Endothelial cell of umbilical vein (primary cell): ENCODE data around the gene VIPAS39. TPM values are rescaled to one million over a fixed set of nuclear protein-coding genes. Genes with fewer than 3 reads are reported as not detected.

Experiments
- BruUV-seq: library from RNA; stranded (reverse); fragments of 400-500 nt; replicated peaks from 2 replicates; lab custom pipeline; 2021; lab: Mats Ljungman, UMichigan
- CTCF ChIA-PET: fragments of 300-600, 350-600 bp; sonication (Branson Sonifier 250); formaldehyde crosslinking; loops from one replicate; lab custom pipeline; 2021; ENCODE audit warnings: antibody characterized with exemption, inconsistent platforms; lab: Charles Lee
- POLR2A ChIA-PET: fragments of 300-600, 350-600 bp; sonication (Branson Sonifier 250); formaldehyde crosslinking; loops from one replicate; lab custom pipeline; 2021; ENCODE audit warnings: antibody characterized with exemption, inconsistent platforms; lab: Charles Lee
- DNase-seq: peaks from one replicate; pipeline ENCODE4 v3.0.0-alpha.2; 2011; ENCODE audit warnings: low read depth, low spot score
- FAIRE-seq: peaks from 2 replicates; lab custom pipeline; 2011; peaks lifted over from hg19 to GRCh38; lab: Jason Lieb, UNC
- H2AFZ ChIP-seq: 2 replicates; pipeline ENCODE4 v1.6.0; 2012; ENCODE audit warnings: low read depth, low read length, control low read depth, inconsistent platforms
- H3K27ac ChIP-seq: 2 replicates; pipeline ENCODE4 v1.5.1; 2011; ENCODE audit warnings: low read depth, mild to moderate bottlenecking, control low read depth, low read length, moderate library complexity; ENCODE audit not compliant: insufficient read depth
- H3K27me3 ChIP-seq, 2 experiments: 2 replicates each; pipeline versions ENCODE4 v1.6.0 to v1.6.1; 2011; ENCODE audit warnings: low read length in 2 of 2, mixed read lengths in 1 of 2; ENCODE audit not compliant: control insufficient read depth in 2 of 2, insufficient read depth in 2 of 2
- H3K36me3 ChIP-seq, 2 experiments: 2 replicates in 1 of 2; 3 replicates in 1 of 2; pipeline ENCODE4 v1.5.1; 2011; ENCODE audit warnings: low read length in 2 of 2, mild to moderate bottlenecking in 1 of 2, moderate library complexity in 1 of 2; ENCODE audit not compliant: control insufficient read depth in 2 of 2, insufficient read depth in 2 of 2; ENCODE audit errors: extremely low read depth in 1 of 2
- H3K4me1 ChIP-seq: 3 replicates; pipeline ENCODE4 v1.5.1; 2011; ENCODE audit warnings: mild to moderate bottlenecking, low read length; ENCODE audit not compliant: control insufficient read depth, insufficient read depth; ENCODE audit errors: extremely low read depth
- H3K4me2 ChIP-seq: 2 replicates; pipeline ENCODE4 v1.6.1; 2011; ENCODE audit warnings: low read length, control low read depth, mixed read lengths; ENCODE audit not compliant: insufficient read depth
- H3K4me3 ChIP-seq, 3 experiments: fragments of 200-600 bp in 1 of 3; sonication (generic), shearing (Covaris generic) in 1 of 3; replicated peaks in 1 of 3; 2 replicates each; pipeline ENCODE4 v1.5.1; 2011 to 2016; ENCODE audit warnings: control low read depth in 3 of 3, low read length in 3 of 3, mild to moderate bottlenecking in 2 of 3, inconsistent platforms in 1 of 3, low read depth in 1 of 3, moderate library complexity in 1 of 3; ENCODE audit not compliant: insufficient read depth in 1 of 3
- H3K79me2 ChIP-seq: 2 replicates; pipeline ENCODE4 v1.6.0; 2012; ENCODE audit warnings: low read length, inconsistent platforms; ENCODE audit not compliant: control insufficient read depth, insufficient read depth
- H3K9ac ChIP-seq: replicated peaks from 2 replicates; pipeline ENCODE3; 2011; ENCODE audit warnings: low read length, control low read depth; ENCODE audit not compliant: insufficient read depth; ENCODE audit errors: extremely low read depth
- H3K9me1 ChIP-seq: replicated peaks from 3 replicates; pipeline ENCODE4 v1.6.0; 2011; ENCODE audit warnings: mild to moderate bottlenecking, low read length; ENCODE audit not compliant: control insufficient read depth, insufficient read depth; ENCODE audit errors: extremely low read depth
- H3K9me3 ChIP-seq: replicated peaks from 2 replicates; pipeline ENCODE4 v1.5.1; 2012; ENCODE audit warnings: low read length, inconsistent platforms; ENCODE audit not compliant: control insufficient read depth, insufficient read depth
- H4K20me1 ChIP-seq: replicated peaks from 2 replicates; pipeline ENCODE3; 2011; ENCODE audit warnings: mild to moderate bottlenecking, low read length; ENCODE audit not compliant: control insufficient read depth, insufficient read depth; ENCODE audit errors: extremely low read depth
- EZH2 ChIP-seq: IDR thresholded peaks from 2 replicates; pipeline ENCODE4 v1.6.1; 2012; ENCODE audit warnings: borderline replicate concordance, low read depth, mild to moderate bottlenecking, moderate library complexity, low read length, inconsistent platforms; ENCODE audit not compliant: severe bottlenecking
- FOS ChIP-seq: IDR thresholded peaks from 2 replicates; pipeline ENCODE4 v1.6.1; 2011; ENCODE audit warnings: mild to moderate bottlenecking, low read length, moderate library complexity, borderline replicate concordance; ENCODE audit not compliant: insufficient read depth
- GATA2 ChIP-seq: IDR thresholded peaks from 2 replicates; pipeline ENCODE4 v1.7.0; 2011; ENCODE audit warnings: low read depth, mild to moderate bottlenecking, moderate library complexity, mixed read lengths, low read length; ENCODE audit not compliant: insufficient read length, insufficient read depth
- JUN ChIP-seq: IDR thresholded peaks from 2 replicates; pipeline ENCODE4 v1.6.1; 2011; ENCODE audit warnings: borderline replicate concordance, low read depth; ENCODE audit not compliant: insufficient read length, insufficient read depth
- MYC ChIP-seq: IDR thresholded peaks from one replicate; pipeline ENCODE4 v1.6.1; 2011; ENCODE audit warnings: mild to moderate bottlenecking, low read depth, low read length
- POLR2A ChIP-seq: IDR thresholded peaks from 2 replicates; pipeline ENCODE4 v1.6.1; 2012; ENCODE audit warnings: low read depth, mild to moderate bottlenecking, control low read depth, low read length
- POLR2AphosphoS5 ChIP-seq: IDR thresholded peaks from 2 replicates; pipeline ENCODE4 v1.6.1; 2012; ENCODE audit warnings: low read depth, mild to moderate bottlenecking, control low read depth, low read length, moderate library complexity; ENCODE audit not compliant: insufficient read depth
- dilution Hi-C: fragments of 300-500 bp; cut with MboI; formaldehyde crosslinking; loops from one replicate; pipeline ENCODE4 v1.15.0; 2019; ENCODE audit warnings: low sequenced_read_pairs; ENCODE audit not compliant: extremely low pct_ligation_motif_present
- intact Hi-C: fragments of 100-400 bp; cut with micrococcal nuclease; formaldehyde crosslinking; loops from one replicate; pipeline ENCODE4 v1.10.0; 2022
- polyA plus RNA-seq, 4 experiments: library from polyadenylated mRNA; depleted of rRNA in 3 of 4; stranded (reverse) in 3 of 4; unstranded in 1 of 4; fragments of >200 nt; gene quantifications; 2 replicates each; pipeline versions ENCODE4 v1.2.1 to v1.2.3, GENCODE V29; 2011 to 2012; ENCODE audit warnings: missing spikeins in 1 of 4
- total RNA-seq: library from RNA; stranded (reverse); gene quantifications from 2 replicates; pipeline ENCODE4 v1.2.3, GENCODE V29; 2021
- TF ChIP-seq, protein P1 (sequence below): IDR thresholded peaks from 2 replicates; pipeline ENCODE4 v1.6.1; 2011; ENCODE audit not compliant: insufficient read depth, insufficient read length
- TF ChIP-seq, protein P2 (sequence below), 2 donors: IDR thresholded peaks; 1 replicate in 1 of 2; 2 replicates in 1 of 2; pipeline ENCODE4 v1.5.1; 2011; ENCODE audit warnings: low read length in 2 of 2, mild to moderate bottlenecking in 2 of 2, moderate library complexity in 2 of 2, control low read depth in 1 of 2, inconsistent platforms in 1 of 2, low read depth in 1 of 2; ENCODE audit not compliant: insufficient read depth in 1 of 2; ENCODE audit errors: extremely low read depth in 1 of 2

VIPAS39 gene
- total and polyA plus RNA-seq, 2 donors (not counting 3 experiments of a cell fraction or from before 2014, with no cell fraction given) = 24.2 to 28.2 TPM

DNA sequence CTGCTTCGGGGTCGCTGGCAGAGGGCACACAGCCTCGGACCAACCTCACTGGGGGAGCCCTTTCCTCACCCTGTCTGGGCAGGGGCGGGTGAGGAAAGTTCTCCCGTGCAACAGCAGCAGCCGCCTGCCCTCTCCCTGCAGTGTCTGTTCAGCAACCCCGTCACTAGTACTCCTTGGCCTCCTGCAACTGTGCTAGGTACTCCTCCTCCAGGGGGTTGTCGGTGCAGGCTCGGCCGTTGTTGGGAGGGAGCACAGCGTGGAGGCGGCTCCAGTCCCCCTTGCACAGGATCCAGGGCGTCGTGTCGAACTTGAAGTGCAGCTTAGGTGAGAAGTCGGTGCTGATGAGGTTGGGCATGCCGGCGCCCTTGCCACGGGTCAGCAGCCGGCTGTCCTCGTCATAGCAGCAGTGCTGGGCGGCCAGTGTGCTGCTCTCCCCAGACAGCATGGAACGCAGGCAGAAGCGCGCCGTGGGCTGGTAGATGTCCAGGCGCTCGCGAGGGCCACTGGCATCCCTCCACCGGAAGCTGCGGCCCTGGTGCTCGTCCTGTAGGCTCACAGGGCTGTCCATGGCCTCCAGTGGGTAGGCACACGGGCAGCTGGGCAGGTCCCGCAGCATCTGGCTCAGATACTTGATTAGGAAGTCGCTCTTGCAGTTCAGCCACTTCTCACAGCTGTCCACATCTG lies 18.2 kb upstream of the VIPAS39 start:
- BruUV-seq = no TSS peak
- TF ChIP-seq JUN (no peak), POLR2AphosphoS5 (no peak), EZH2 (no peak), GATA2 (no peak), FOS (no peak), MYC (no peak), POLR2A (no peak)
- TF ChIP-seq, protein P1, sequence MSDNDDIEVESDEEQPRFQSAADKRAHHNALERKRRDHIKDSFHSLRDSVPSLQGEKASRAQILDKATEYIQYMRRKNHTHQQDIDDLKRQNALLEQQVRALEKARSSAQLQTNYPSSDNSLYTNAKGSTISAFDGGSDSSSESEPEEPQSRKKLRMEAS = no peak
- TF ChIP-seq, protein P2, sequence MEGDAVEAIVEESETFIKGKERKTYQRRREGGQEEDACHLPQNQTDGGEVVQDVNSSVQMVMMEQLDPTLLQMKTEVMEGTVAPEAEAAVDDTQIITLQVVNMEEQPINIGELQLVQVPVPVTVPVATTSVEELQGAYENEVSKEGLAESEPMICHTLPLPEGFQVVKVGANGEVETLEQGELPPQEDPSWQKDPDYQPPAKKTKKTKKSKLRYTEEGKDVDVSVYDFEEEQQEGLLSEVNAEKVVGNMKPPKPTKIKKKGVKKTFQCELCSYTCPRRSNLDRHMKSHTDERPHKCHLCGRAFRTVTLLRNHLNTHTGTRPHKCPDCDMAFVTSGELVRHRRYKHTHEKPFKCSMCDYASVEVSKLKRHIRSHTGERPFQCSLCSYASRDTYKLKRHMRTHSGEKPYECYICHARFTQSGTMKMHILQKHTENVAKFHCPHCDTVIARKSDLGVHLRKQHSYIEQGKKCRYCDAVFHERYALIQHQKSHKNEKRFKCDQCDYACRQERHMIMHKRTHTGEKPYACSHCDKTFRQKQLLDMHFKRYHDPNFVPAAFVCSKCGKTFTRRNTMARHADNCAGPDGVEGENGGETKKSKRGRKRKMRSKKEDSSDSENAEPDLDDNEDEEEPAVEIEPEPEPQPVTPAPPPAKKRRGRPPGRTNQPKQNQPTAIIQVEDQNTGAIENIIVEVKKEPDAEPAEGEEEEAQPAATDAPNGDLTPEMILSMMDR (IDR thresholded peaks at IDR 0.05; ENCODE audit: extremely low read depth in 1 of 2, insufficient read depth in 1 of 2, low read depth in 1 of 2, low read length in 2 of 2) = no peak
- Histone ChIP-seq H3K79me2 (no peaks in the 10 kb centered on the region), H3K4me2 (no peak overlapping the region), H3K9me1 (no peaks in the 10 kb centered on the region), H3K36me3 (no peaks in the 10 kb centered on the region), H3K4me1 (no peaks in the 10 kb centered on the region), H3K9ac (no peak overlapping the region), H3K4me3 (no peak overlapping the region), H3K27me3 (peaks cover 0 to 2% of the 10 kb centered on the region in 2 experiments), H3K9me3 (no peaks in the 10 kb centered on the region), H3K27ac (no peak overlapping the region), H2AFZ (no peak overlapping the region), H4K20me1 (no peaks in the 10 kb centered on the region)
- FAIRE-seq = no peak
- ChIA-PET CTCF (interaction anchor here (1.8 to 1.9 kb wide), 3 partner anchors 14 to 76 kb away, joined by 4 to 6 read pairs (median 5); no protein-coding TSS in a partner anchor), POLR2A (no interaction called here)
- intact Hi-C loops = no loop called here
- DNase-seq = no peak
- dilution Hi-C loops = no loop called here
